HepG2 (cell line): ENCODE data around the gene PRR33. TPM values are rescaled to one million over a fixed set of nuclear protein-coding genes. Genes with fewer than 3 reads are reported as not detected.

ENCODE experiments used
- TCF7 ChIP-seq: sonication (generic); IDR thresholded peaks from 2 replicates; pipeline ENCODE4 v1.6.1; 2016; ENCODE audit warnings: antibody characterized with exemption, low read depth
- ZNF570 ChIP-seq: sonication (generic); formaldehyde crosslinking; IDR thresholded peaks from 2 replicates; pipeline ENCODE4 v1.4.0; 2020; ENCODE audit warnings: mild to moderate bottlenecking, missing genetic modification reagents, borderline replicate concordance
- ZNF782 ChIP-seq: sonication (generic); formaldehyde crosslinking; IDR thresholded peaks from 2 replicates; pipeline ENCODE4 v1.4.0; 2020; ENCODE audit warnings: missing genetic modification reagents, mild to moderate bottlenecking, borderline replicate concordance
- polyA plus RNA-seq, 8 experiments: library from polyadenylated mRNA; depleted of rRNA in 3 of 8; stranded (reverse) in 7 of 8; unstranded in 1 of 8; fragments of >200 nt; fragmentation: Illumina TruSeq in 4 of 8; extraction: Trizol in 4 of 8; gene quantifications; 2 replicates each; pipeline versions ENCODE4 v1.2.1 to v1.2.3, GENCODE V29; 2011 to 2016; ENCODE audit warnings: low read depth in 4 of 8, missing spikeins in 1 of 8, mixed read lengths in 1 of 8; ENCODE audit not compliant: insufficient read depth in 1 of 8
- total RNA-seq, 5 experiments: library from RNA; depleted of rRNA; stranded (reverse); fragments of >200 nt; fragmentation: Illumina TruSeq; extraction: Trizol; gene quantifications; 2 replicates each; pipeline ENCODE4 v1.2.3, GENCODE V29; 2016; ENCODE audit warnings: low read depth in 1 of 5
- TF ChIP-seq, protein P1 (sequence below), 2 experiments: sonication (generic) in 1 of 2; formaldehyde crosslinking in 1 of 2; IDR thresholded peaks; 2 replicates each; pipeline versions ENCODE4 v1.6.1 to v1.9.0; 2014 to 2022; ENCODE audit warnings: antibody characterized with exemption in 1 of 2, borderline replicate concordance in 1 of 2, inconsistent platforms in 1 of 2, low read depth in 1 of 2, missing genetic modification reagents in 1 of 2
- TF ChIP-seq, protein P2 (sequence below): IDR thresholded peaks from 2 replicates; pipeline ENCODE4 v1.6.1; 2016; ENCODE audit warnings: low read depth
- TF ChIP-seq, protein P3 (sequence below): sonication (generic); formaldehyde crosslinking; IDR thresholded peaks from 2 replicates; pipeline ENCODE4 v1.4.0; 2020; ENCODE audit warnings: mild to moderate bottlenecking, missing genetic modification reagents
- TF ChIP-seq, protein P4 (sequence below): IDR thresholded peaks from 2 replicates; pipeline ENCODE4 v1.4.0; 2020; ENCODE audit warnings: mild to moderate bottlenecking, missing genetic modification reagents

The PRR33 gene
- total and polyA plus RNA-seq, 2 of the 13 experiments (the other 11 are each of a cell fraction or from before 2014, with no cell fraction given): not detected

DNA sequence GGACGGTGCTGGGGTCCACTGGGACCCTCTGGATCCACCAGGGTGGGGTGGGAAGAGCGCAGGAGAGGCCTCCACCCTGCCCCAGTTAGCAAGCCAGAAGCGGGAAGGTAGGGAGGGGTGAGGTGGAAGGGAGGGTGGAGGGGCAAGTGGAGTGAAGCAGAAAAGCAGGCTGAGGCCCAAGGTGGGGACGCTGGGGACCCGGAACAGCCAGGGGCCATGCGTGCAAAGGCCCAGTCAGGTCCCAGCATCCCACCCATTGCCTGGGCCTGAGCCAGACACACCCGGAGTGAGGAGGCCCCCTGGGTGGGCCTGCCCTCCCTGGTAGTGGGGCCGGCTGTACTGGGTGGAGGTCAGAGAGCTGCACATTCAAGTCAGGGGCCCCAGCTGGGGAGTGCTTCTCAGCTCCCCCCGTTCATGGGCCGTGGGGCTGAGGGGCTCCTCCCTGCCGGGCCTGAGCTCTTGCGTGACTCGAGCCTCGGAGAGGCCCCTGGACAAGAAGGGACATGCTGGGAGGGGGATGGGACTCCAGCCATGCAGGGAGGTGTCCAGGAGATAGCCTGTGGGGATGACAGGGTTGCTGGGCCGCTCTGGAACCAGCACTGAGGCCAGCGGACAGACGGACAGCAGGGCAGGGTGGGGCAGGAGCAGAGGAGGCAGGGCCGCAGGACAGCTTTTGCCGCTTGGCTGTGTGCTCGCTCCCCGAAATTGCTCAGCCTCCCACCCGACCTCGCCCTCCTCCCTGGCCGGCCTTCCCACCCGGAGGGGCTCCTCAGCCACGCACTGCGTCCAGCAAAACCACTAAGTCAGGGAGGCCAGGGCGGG, 35.5 kb upstream of the PRR33 start (continued):
- TF ChIP-seq, protein P1, sequence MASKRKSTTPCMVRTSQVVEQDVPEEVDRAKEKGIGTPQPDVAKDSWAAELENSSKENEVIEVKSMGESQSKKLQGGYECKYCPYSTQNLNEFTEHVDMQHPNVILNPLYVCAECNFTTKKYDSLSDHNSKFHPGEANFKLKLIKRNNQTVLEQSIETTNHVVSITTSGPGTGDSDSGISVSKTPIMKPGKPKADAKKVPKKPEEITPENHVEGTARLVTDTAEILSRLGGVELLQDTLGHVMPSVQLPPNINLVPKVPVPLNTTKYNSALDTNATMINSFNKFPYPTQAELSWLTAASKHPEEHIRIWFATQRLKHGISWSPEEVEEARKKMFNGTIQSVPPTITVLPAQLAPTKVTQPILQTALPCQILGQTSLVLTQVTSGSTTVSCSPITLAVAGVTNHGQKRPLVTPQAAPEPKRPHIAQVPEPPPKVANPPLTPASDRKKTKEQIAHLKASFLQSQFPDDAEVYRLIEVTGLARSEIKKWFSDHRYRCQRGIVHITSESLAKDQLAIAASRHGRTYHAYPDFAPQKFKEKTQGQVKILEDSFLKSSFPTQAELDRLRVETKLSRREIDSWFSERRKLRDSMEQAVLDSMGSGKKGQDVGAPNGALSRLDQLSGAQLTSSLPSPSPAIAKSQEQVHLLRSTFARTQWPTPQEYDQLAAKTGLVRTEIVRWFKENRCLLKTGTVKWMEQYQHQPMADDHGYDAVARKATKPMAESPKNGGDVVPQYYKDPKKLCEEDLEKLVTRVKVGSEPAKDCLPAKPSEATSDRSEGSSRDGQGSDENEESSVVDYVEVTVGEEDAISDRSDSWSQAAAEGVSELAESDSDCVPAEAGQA (IDR thresholded peaks at IDR 0.05; ENCODE audit: low read depth): no peak
- TF ChIP-seq, protein P1 (CRISPR knock-in tag; IDR thresholded peaks at IDR 0.05; ENCODE audit: borderline replicate concordance): no peak
- TF ChIP-seq, protein P2, sequence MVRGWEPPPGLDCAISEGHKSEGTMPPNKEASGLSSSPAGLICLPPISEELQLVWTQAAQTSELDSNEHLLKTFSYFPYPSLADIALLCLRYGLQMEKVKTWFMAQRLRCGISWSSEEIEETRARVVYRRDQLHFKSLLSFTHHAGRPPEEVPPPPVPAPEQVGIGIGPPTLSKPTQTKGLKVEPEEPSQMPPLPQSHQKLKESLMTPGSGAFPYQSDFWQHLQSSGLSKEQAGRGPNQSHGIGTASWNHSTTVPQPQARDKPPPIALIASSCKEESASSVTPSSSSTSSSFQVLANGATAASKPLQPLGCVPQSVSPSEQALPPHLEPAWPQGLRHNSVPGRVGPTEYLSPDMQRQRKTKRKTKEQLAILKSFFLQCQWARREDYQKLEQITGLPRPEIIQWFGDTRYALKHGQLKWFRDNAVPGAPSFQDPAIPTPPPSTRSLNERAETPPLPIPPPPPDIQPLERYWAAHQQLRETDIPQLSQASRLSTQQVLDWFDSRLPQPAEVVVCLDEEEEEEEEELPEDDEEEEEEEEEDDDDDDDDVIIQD: no peak
- no peak for TF ChIP-seq TCF7
- TF ChIP-seq ZNF570 (CRISPR knock-in tag): no peak
- TF ChIP-seq, protein P3, sequence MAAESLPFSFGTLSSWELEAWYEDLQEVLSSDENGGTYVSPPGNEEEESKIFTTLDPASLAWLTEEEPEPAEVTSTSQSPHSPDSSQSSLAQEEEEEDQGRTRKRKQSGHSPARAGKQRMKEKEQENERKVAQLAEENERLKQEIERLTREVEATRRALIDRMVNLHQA (CRISPR knock-in tag): no peak
- TF ChIP-seq ZNF782 (CRISPR knock-in tag): no peak
- TF ChIP-seq, protein P4, sequence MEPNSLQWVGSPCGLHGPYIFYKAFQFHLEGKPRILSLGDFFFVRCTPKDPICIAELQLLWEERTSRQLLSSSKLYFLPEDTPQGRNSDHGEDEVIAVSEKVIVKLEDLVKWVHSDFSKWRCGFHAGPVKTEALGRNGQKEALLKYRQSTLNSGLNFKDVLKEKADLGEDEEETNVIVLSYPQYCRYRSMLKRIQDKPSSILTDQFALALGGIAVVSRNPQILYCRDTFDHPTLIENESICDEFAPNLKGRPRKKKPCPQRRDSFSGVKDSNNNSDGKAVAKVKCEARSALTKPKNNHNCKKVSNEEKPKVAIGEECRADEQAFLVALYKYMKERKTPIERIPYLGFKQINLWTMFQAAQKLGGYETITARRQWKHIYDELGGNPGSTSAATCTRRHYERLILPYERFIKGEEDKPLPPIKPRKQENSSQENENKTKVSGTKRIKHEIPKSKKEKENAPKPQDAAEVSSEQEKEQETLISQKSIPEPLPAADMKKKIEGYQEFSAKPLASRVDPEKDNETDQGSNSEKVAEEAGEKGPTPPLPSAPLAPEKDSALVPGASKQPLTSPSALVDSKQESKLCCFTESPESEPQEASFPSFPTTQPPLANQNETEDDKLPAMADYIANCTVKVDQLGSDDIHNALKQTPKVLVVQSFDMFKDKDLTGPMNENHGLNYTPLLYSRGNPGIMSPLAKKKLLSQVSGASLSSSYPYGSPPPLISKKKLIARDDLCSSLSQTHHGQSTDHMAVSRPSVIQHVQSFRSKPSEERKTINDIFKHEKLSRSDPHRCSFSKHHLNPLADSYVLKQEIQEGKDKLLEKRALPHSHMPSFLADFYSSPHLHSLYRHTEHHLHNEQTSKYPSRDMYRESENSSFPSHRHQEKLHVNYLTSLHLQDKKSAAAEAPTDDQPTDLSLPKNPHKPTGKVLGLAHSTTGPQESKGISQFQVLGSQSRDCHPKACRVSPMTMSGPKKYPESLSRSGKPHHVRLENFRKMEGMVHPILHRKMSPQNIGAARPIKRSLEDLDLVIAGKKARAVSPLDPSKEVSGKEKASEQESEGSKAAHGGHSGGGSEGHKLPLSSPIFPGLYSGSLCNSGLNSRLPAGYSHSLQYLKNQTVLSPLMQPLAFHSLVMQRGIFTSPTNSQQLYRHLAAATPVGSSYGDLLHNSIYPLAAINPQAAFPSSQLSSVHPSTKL (CRISPR knock-in tag): no peak
